ENCODE data around the gene ADARB2.

Gene ADARB2

DNA sequence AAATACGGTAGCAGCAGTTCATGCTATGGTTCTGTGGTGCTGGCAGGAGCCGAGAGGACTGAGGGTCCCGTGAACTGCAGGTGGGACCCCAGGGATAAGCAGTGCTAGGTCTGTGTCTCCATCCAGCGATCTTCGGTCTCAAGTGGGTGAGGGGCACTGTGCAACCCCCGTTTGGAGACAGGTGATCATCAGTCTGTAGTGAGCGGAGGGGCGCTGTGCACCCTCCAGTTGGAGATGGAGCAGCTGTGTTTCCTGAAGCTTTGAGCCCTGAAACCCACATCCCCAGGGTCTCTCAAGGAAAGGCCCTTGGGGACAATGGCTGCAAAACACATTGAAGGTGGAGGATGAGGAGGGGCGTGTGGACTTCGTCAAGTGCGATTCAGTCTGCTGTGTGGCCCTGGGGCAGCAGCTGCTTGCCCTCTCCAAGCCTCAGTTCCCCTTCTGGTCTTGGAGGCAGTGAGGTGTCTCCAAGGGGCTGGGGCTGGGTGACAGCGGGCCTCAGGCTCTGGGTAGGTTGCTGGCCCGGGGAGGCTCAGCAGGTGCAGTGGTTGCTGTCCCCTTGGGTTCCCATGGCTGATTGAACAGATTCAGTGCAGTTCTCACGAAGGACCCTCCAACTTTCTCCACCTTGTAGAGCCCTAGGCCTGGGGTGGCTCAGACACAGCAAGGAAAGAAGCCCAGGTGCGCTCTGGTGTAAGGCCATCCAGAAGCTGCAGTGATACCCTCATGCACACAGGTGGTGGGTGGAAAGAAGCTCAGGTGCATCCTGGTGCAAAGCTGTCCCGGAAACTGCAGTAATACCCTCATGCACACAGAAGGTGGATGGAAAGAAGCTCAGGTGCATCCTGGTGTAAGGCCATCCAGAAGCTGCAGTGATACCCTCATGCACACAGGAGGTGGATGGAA lies 160.6 kb downstream of the ADARB2 start:
- no peak overlapping the region for H3K4me3 ChIP-seq (ENCODE audit: control insufficient read depth, low read depth, low read length)
- DNase-seq (ENCODE audit: low read depth), result no peak
- no peak for TF ChIP-seq CTCF (conservative IDR thresholded peaks at IDR 0.05; ENCODE audit: control insufficient read depth, insufficient read depth, low read depth, low read length)

- H3K4me3 ChIP-seq (ENCODE audit: control insufficient read depth, low read depth, low read length), result no peak overlapping the region
- no peak for TF ChIP-seq CTCF (conservative IDR thresholded peaks at IDR 0.05; ENCODE audit: control insufficient read depth, insufficient read depth, low read depth, low read length)
- no peak for DNase-seq (ENCODE audit: low read depth)
Measured at GRCh38 chr10:1575481-1576244, 161.7 kb downstream of the ADARB2 start.

DNA sequence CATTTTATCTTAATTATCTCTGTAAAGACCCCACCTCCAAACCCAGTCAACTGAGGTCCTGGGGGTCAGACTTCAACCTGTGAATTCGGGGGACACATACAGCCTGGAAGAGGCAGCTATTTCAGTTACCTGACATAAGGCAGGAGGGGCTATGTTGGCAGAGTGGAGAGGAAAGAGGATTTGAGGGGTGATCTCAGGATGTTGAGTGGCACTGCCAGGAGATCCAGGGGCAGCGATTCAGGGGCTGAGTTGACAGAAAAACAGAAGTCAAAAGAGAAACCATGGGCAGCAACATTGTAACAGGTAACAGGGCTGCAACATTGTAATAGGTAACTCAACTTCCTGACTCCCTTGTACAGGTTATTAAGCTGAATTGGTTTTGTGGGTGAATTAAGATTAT lies 162.6 kb downstream of the ADARB2 start:
- H3K4me3 ChIP-seq (ENCODE audit: control insufficient read depth, low read depth, low read length), result no peak overlapping the region
- TF ChIP-seq CTCF (conservative IDR thresholded peaks at IDR 0.05; ENCODE audit: control insufficient read depth, insufficient read depth, low read depth, low read length), result no peak
- DNase-seq (ENCODE audit: low read depth), result no peak

- no peak overlapping the region for H3K4me3 ChIP-seq (ENCODE audit: control insufficient read depth, low read depth, low read length)
- TF ChIP-seq CTCF (conservative IDR thresholded peaks at IDR 0.05; ENCODE audit: control insufficient read depth, insufficient read depth, low read depth, low read length), result no peak
- no peak for DNase-seq (ENCODE audit: low read depth)
Measured at GRCh38 chr10:1573981-1574380, 163.3 kb downstream of the ADARB2 start.

- H3K4me3 ChIP-seq (ENCODE audit: control insufficient read depth, low read depth, low read length), result no peak overlapping the region
- no peak for TF ChIP-seq CTCF (conservative IDR thresholded peaks at IDR 0.05; ENCODE audit: control insufficient read depth, insufficient read depth, low read depth, low read length)
- no peak for DNase-seq (ENCODE audit: low read depth)
Measured at GRCh38 chr10:1573334-1573969, 163.9 kb downstream of the ADARB2 start.

- DNase-seq (ENCODE audit: low read depth), result no peak
- no peak for TF ChIP-seq CTCF (conservative IDR thresholded peaks at IDR 0.05; ENCODE audit: control insufficient read depth, insufficient read depth, low read depth, low read length)
- H3K4me3 ChIP-seq (ENCODE audit: control insufficient read depth, low read depth, low read length), result no peak overlapping the region
Measured at GRCh38 chr10:1572519-1573333, 164.6 kb downstream of the ADARB2 start.

All from fibroblast of mammary gland (primary cell).